Measurements from ENCODE around the gene SCGB1D4. TPM values are rescaled to one million over a fixed set of nuclear protein-coding genes. Genes with fewer than 3 reads are reported as not detected.

The SCGB1D4 gene
- total RNA-seq, 1 experiment from 2014 or later: not detected

GRCh38 chr11:62260261-62260953 lies 38.5 kb downstream of the SCGB1D4 start:
- no TSS peak for BruUV-seq (replicated peaks)
- POLR2A ChIA-PET (ENCODE audit: unreplicated experiment): no interaction called here

DNA sequence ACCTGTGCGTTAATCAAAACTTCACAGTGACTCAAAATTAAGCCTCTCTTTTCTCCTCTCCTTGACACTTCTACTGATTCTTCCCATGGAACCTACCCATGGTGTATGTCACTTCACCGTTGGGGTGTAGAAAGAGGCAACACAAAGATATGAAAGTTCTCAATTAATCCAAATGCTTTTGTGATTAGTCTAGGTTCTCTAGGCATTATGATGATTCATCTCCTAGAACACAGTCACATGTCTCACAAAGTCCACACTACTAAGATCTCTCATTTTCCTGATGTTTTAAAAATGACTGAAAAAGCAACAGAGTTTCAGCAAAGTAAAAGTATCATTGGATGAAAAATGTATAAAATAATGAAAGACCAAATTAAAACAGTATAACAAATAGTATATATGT lies 42.6 kb downstream of the SCGB1D4 start:
- no peak for DNase-seq
- Histone ChIP-seq H3F3A (ENCODE audit: insufficient read depth, low read depth) (no peaks in the 10 kb centered on the region), H4K20me1 (ENCODE audit: insufficient read depth) (no peaks in the 10 kb centered on the region), H3K27ac (no peak overlapping the region), H3K27me3 (ENCODE audit: insufficient read depth, low read depth) (peaks cover 54% of the 10 kb centered on the region), H3K9me2 (ENCODE audit: insufficient read depth) (no peaks in the 10 kb centered on the region), H3K4me2 (no peak overlapping the region), H3K9me3 (ENCODE audit: insufficient read depth, low read depth) (no peaks in the 10 kb centered on the region), H2AFZ (no peak overlapping the region), H3K4me3 (no peak overlapping the region), H3K4me1 (replicated peaks; ENCODE audit: insufficient read depth) (no peaks in the 10 kb centered on the region), H3K36me3 (ENCODE audit: low read depth) (no peaks in the 10 kb centered on the region), H3K79me2 (ENCODE audit: low read depth) (no peaks in the 10 kb centered on the region)
- no TSS peak for BruUV-seq (replicated peaks)
- intact Hi-C loops (cut with micrococcal nuclease; ENCODE audit: unreplicated experiment): no loop called here
- no peak for TF ChIP-seq EZH2 (IDR thresholded peaks at IDR 0.05; ENCODE audit: low read depth)
- TF ChIP-seq CTCF (conservative IDR thresholded peaks at IDR 0.05): no peak
- CTCF ChIA-PET: interaction anchor here (0.7 kb wide), 1 partner anchor 37 kb away, joined by 4 read pairs; no protein-coding TSS in a partner anchor
- POLR2A ChIA-PET (ENCODE audit: unreplicated experiment): no interaction called here

More at GRCh38 chr11:62260261-62260953, 38.5 kb downstream of the SCGB1D4 start:
- H4K20me1 ChIP-seq (ENCODE audit: insufficient read depth): no peaks in the 10 kb centered on the region
- H2AFZ ChIP-seq: no peak overlapping the region
- H3K4me2 ChIP-seq: no peak overlapping the region
- no peaks in the 10 kb centered on the region for H3F3A ChIP-seq (ENCODE audit: insufficient read depth, low read depth)
- intact Hi-C loops (cut with micrococcal nuclease; ENCODE audit: unreplicated experiment): no loop called here
- no peaks in the 10 kb centered on the region for H3K36me3 ChIP-seq (ENCODE audit: low read depth)
- H3K9me3 ChIP-seq (ENCODE audit: insufficient read depth, low read depth): no peaks in the 10 kb centered on the region
- no peaks in the 10 kb centered on the region for H3K9me2 ChIP-seq (ENCODE audit: insufficient read depth)
- no peak for TF ChIP-seq CTCF (conservative IDR thresholded peaks at IDR 0.05)
- no peak for TF ChIP-seq EZH2 (IDR thresholded peaks at IDR 0.05; ENCODE audit: low read depth)
- H3K27ac ChIP-seq: no peak overlapping the region
- no peaks in the 10 kb centered on the region for H3K79me2 ChIP-seq (ENCODE audit: low read depth)
- H3K27me3 ChIP-seq (ENCODE audit: insufficient read depth, low read depth): peaks cover 60% of the 10 kb centered on the region
- CTCF ChIA-PET: no interaction called here
- H3K4me3 ChIP-seq: no peak overlapping the region
- H3K4me1 ChIP-seq (replicated peaks; ENCODE audit: insufficient read depth): no peaks in the 10 kb centered on the region
- no peak for DNase-seq

- BruUV-seq (replicated peaks): no TSS peak
- no peaks in the 10 kb centered on the region for H3K79me2 ChIP-seq (ENCODE audit: low read depth)
- H3K4me3 ChIP-seq: no peak overlapping the region
- no peaks in the 10 kb centered on the region for H3F3A ChIP-seq (ENCODE audit: insufficient read depth, low read depth)
- DNase-seq: no peak
- H4K20me1 ChIP-seq (ENCODE audit: insufficient read depth): no peaks in the 10 kb centered on the region
- intact Hi-C loops (cut with micrococcal nuclease; ENCODE audit: unreplicated experiment): no loop called here
- no peaks in the 10 kb centered on the region for H3K9me2 ChIP-seq (ENCODE audit: insufficient read depth)
- CTCF ChIA-PET: no interaction called here
- TF ChIP-seq CTCF (conservative IDR thresholded peaks at IDR 0.05): no peak
- TF ChIP-seq EZH2 (IDR thresholded peaks at IDR 0.05; ENCODE audit: low read depth): no peak
- no peaks in the 10 kb centered on the region for H3K4me1 ChIP-seq (replicated peaks; ENCODE audit: insufficient read depth)
- no peaks in the 10 kb centered on the region for H3K36me3 ChIP-seq (ENCODE audit: low read depth)
- peaks cover 42% of the 10 kb centered on the region for H3K27me3 ChIP-seq (ENCODE audit: insufficient read depth, low read depth)
- H2AFZ ChIP-seq: no peak overlapping the region
- H3K4me2 ChIP-seq: no peak overlapping the region
- no peak overlapping the region for H3K27ac ChIP-seq
- POLR2A ChIA-PET (ENCODE audit: unreplicated experiment): no interaction called here
- no peaks in the 10 kb centered on the region for H3K9me3 ChIP-seq (ENCODE audit: insufficient read depth, low read depth)
These were observed 44.8 kb downstream of the SCGB1D4 start for GRCh38 chr11:62253999-62254542.
